ENCODE results near the gene DPH5.
"Not testable (repeated sequence)": the region's sequence is repeated elsewhere in the genome, so short reads cannot be mapped to it uniquely, and the experiment has no call there.

DPH5 gene

DNA sequence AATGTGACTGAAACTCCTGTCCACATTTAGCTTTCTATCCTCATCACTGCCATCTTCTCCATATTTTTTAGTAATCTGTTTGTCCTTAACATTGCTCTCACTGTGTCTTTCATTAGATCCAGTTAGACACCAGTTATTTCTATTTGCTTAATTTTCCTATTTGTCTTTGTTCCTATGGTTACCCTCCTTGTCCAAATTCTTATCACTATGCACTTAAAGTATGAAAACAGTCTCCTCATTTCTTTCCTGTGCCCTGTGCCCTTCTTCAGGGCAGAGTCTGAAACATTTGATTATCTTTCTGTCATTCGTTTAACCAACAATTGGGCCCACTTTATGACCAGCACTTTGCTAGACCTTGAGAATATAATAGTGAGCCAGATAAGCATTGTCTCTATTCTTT lies 65.5 kb downstream of the DPH5 start:
- no peak for TF ChIP-seq JUND (IDR thresholded peaks at IDR 0.05; ENCODE audit: low read depth)
- in situ Hi-C loops (cut with HindIII; ENCODE audit: low pct_unique_long_range_greater_than_20kb, low sequenced_read_pairs) = no loop called here
- DNase-seq (ENCODE audit: low read depth in 1 of 2, low spot score in 1 of 2) = no peak

DNA sequence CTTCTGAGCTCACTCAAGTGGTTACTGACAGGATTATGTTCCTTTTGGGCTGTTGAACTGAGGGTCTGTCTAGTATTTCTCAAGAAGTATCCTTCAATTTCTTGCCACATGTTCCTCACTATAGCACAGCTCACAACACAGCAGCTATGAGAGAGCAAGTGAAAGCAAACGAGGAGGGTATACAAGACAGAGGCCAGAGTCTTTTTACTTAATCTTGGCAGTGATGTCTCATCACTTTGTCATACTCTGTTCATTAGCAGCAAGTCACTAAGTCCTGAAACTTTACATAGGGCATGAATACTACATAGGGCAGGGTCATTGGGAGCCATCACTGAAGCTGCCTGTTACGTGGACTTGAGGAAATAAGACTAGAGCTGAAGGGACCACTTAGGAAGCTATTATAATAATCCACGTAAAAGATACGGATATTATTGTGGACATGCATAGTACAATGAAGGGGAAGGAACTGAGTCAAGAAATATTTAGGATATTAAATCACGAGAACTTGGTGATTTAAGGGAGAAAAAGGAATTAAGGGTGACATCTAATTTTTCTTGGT lies 66.0 kb downstream of the DPH5 start:
- DNase-seq (ENCODE audit: low read depth in 1 of 2, low spot score in 1 of 2) = no peak
- no peak for TF ChIP-seq JUND (IDR thresholded peaks at IDR 0.05; ENCODE audit: low read depth)
- in situ Hi-C loops (cut with HindIII; ENCODE audit: low pct_unique_long_range_greater_than_20kb, low sequenced_read_pairs) = no loop called here

GRCh38 chr1:100955322-100955721 lies 70.3 kb downstream of the DPH5 start:
- in situ Hi-C loops (cut with HindIII; ENCODE audit: low pct_unique_long_range_greater_than_20kb, low sequenced_read_pairs) = no loop called here
- no peak for TF ChIP-seq JUND (IDR thresholded peaks at IDR 0.05; ENCODE audit: low read depth)
- no peak for DNase-seq (ENCODE audit: low read depth in 1 of 2, low spot score in 1 of 2)

- TF ChIP-seq JUND (IDR thresholded peaks at IDR 0.05; ENCODE audit: low read depth) = no peak
- DNase-seq (ENCODE audit: low read depth in 1 of 2, low spot score in 1 of 2) = no peak
- in situ Hi-C loops (cut with HindIII; ENCODE audit: low pct_unique_long_range_greater_than_20kb, low sequenced_read_pairs) = no loop called here
These were observed 71.4 kb downstream of the DPH5 start for GRCh38 chr1:100953960-100954730.

DNA sequence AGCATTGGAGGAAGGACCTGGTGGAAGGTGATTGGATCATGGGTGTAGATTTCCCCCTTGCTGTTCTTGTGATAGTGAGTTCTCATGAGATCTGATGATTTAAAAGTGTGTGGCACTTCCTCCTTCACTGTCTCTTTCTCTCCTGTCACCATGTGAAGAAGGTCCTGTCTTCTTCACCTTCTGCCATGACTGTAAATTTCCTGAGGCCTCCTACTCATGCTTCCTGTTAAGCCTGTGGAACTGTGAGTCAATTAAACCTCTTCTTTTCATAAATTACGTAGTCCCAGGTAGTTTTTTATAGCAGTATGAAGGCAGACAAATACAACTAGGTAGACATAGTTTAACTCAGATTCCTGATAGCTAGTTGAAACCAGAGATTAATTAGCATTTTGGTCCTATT lies 72.6 kb downstream of the DPH5 start:
- in situ Hi-C loops (cut with HindIII; ENCODE audit: low pct_unique_long_range_greater_than_20kb, low sequenced_read_pairs); DNase-seq (ENCODE audit: low read depth in 1 of 2, low spot score in 1 of 2): not testable (repeated sequence)

DNA sequence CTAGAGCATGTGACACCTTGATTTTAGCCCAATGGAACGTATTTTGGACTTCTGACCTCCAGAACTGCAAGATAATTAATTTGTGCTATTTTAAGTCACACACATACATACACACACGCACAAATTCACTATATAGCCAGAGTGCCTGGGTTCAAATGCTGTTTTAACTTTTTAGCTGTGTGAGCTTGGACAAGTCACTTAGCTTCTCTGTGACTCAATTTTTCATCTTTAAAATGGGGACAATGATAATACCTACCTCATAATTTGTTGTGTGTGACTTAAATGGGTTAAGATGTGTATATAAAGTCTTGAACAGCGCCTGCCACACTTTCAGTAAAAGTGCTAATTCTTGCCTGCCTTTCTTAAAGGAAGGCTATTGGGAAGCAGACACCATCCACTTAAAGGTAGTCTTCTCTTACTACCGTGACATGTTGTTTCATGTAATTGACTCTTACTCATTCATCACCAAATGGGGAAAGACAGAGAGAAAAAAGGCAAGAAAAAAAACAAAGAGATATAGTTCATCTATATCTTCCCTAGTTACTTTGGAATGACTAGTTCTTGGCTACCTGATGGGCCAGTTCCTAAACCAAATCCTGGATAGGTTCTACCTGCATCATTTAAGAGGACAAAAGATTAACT lies 73.4 kb downstream of the DPH5 start:
- DNase-seq (ENCODE audit: low read depth in 1 of 2, low spot score in 1 of 2) = no peak
- no peak for TF ChIP-seq JUND (IDR thresholded peaks at IDR 0.05; ENCODE audit: low read depth)
- in situ Hi-C loops (cut with HindIII; ENCODE audit: low pct_unique_long_range_greater_than_20kb, low sequenced_read_pairs) = no loop called here

DNA sequence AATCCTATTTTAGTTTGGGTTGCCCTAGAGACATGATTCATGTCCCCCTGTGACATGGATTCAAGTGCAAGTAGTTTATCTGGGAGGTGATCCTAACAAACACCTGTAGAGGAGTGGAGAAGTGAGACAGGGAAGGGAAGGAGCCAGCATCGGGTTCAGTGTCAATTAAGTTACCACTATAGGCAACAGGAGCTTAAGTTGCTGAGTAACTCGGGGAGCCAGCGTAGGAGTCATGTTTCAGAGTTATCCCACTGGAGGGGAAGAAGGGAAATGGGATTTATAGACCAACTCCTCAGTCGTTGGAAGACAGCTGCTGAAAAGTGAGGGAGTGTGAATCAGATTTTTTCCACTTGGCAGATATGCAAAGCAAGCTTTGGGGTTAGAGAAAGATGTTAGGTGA lies 74.8 kb downstream of the DPH5 start:
- no peak for DNase-seq (ENCODE audit: low read depth in 1 of 2, low spot score in 1 of 2)
- no peak for TF ChIP-seq JUND (IDR thresholded peaks at IDR 0.05; ENCODE audit: low read depth)
- in situ Hi-C loops (cut with HindIII; ENCODE audit: low pct_unique_long_range_greater_than_20kb, low sequenced_read_pairs) = no loop called here

DNA sequence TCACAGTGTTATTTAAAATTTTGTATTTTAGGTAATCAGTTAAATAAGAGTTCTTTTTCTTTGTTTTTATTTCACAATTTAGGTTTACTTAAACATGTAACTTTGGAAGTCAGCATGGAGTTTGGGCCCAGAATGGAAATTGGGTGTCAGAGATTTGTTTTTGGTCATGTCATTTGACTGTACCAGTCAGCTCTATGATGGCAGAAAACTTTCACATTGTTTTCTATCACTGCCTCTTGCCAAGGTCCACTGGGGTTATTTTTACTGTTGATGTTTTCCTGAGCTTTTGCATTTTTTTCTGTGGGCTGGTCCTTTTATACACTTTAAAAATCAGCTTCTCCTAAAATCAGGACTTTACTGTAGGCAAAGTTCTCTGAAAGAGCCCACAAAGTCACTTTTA lies 75.2 kb downstream of the DPH5 start:
- in situ Hi-C loops (cut with HindIII; ENCODE audit: low pct_unique_long_range_greater_than_20kb, low sequenced_read_pairs) = no loop called here

GRCh38 chr1:100949515-100950158 lies 75.9 kb downstream of the DPH5 start:
- in situ Hi-C loops (cut with HindIII; ENCODE audit: low pct_unique_long_range_greater_than_20kb, low sequenced_read_pairs) = not testable (repeated sequence)
- peak in 1 of 2 experiments; percentile 69 for DNase-seq (ENCODE audit: low read depth in 1 of 2, low spot score in 1 of 2)

More for the DNA sequence above, 75.2 kb downstream of the DPH5 start:
- DNase-seq (ENCODE audit: low read depth in 1 of 2, low spot score in 1 of 2) = no peak
- no peak for TF ChIP-seq JUND (IDR thresholded peaks at IDR 0.05; ENCODE audit: low read depth)

- in situ Hi-C loops (cut with HindIII; ENCODE audit: low pct_unique_long_range_greater_than_20kb, low sequenced_read_pairs); DNase-seq (ENCODE audit: low read depth in 1 of 2, low spot score in 1 of 2): not testable (repeated sequence)
These were observed 76.7 kb downstream of the DPH5 start for GRCh38 chr1:100948721-100949405.

DNA sequence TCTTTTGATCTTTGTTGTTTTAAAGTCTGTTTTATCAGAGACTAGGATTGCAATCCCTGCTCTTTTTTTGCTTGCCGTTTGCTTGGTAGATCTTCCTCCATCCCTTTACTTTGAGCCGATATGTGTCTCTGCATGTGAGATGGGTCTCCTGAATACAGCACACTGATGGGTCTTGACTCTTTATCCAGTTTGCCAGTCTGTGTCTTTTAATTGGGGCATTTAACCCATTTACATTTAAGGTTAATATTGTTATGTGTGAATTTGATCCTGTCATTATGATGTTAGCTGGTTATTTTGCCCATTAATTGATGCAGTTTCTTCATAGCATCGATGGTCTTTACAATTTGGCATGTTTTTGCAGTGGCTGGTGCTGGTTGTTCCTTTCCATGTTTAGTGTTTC lies 77.8 kb downstream of the DPH5 start:
- in situ Hi-C loops (cut with HindIII; ENCODE audit: low pct_unique_long_range_greater_than_20kb, low sequenced_read_pairs); DNase-seq (ENCODE audit: low read depth in 1 of 2, low spot score in 1 of 2): not testable (repeated sequence)

GRCh38 chr1:100946064-100946463 lies 79.5 kb downstream of the DPH5 start:
- DNase-seq (ENCODE audit: low read depth in 1 of 2, low spot score in 1 of 2); in situ Hi-C loops (cut with HindIII; ENCODE audit: low pct_unique_long_range_greater_than_20kb, low sequenced_read_pairs): not testable (repeated sequence)

GRCh38 chr1:100943533-100943932 lies 82.1 kb downstream of the DPH5 start:
- no peak for DNase-seq (ENCODE audit: low read depth in 1 of 2, low spot score in 1 of 2)
- no peak for TF ChIP-seq JUND (IDR thresholded peaks at IDR 0.05; ENCODE audit: low read depth)
- in situ Hi-C loops (cut with HindIII; ENCODE audit: low pct_unique_long_range_greater_than_20kb, low sequenced_read_pairs) = no loop called here

Measured in T47D (cell line).